A549 (cell line): Measurements from ENCODE around the gene TBC1D8. TPM values are rescaled to one million over a fixed set of nuclear protein-coding genes. Genes with fewer than 3 reads are reported as not detected.
"Not testable (repeated sequence)": the region's sequence is repeated elsewhere in the genome, so short reads cannot be mapped to it uniquely, and the experiment has no call there.

Source experiments
- ATAC-seq, 2 experiments: fragments of 200-7000 bp in 1 of 2; fragments of >200 bp in 1 of 2; cut with Nextera tagmentation in 1 of 2; cut with Tn5 transposase in 1 of 2; 3 replicates each; pipeline versions ENCODE4 v1.8.0 to v1.9.1; 2018 to 2020; ENCODE audit warnings: mild to moderate bottlenecking in 1 of 2, moderate library complexity in 1 of 2
- CTCF ChIA-PET: fragments of 300-600 bp; sonication (Branson Sonifier 250); formaldehyde crosslinking; extraction: SDS; loops from one replicate; lab custom pipeline; 2021; ENCODE audit warnings: antibody characterized with exemption, inconsistent platforms; lab: Yijun Ruan, JAX
- POLR2A ChIA-PET: fragments of 350-600 bp; formaldehyde crosslinking; extraction: SDS; loops from one replicate; lab custom pipeline; 2021; ENCODE audit warnings: antibody characterized with exemption, inconsistent platforms; lab: Yijun Ruan, JAX
- DNase-seq, 2 experiments: peaks; one replicate each; pipeline versions ENCODE4 v3.0.0 to v3.0.0-alpha.2; 2011 to 2016; ENCODE audit warnings: low read depth in 1 of 2, low spot score in 1 of 2
- FAIRE-seq: peaks from 2 replicates; lab custom pipeline; 2011; peaks lifted over from hg19 to GRCh38; lab: Jason Lieb, UNC
- H3K27ac ChIP-seq, 2 experiments: fragments of >200 bp; sonication (Bioruptor Twin); formaldehyde crosslinking; 3 replicates each; pipeline ENCODE4 v1.5.1; 2016 to 2017
- H3K4me1 ChIP-seq: fragments of >200 bp; sonication (Bioruptor Twin); formaldehyde crosslinking; 3 replicates; pipeline ENCODE4 v1.6.1; 2016
- H3K4me2 ChIP-seq: fragments of >200 bp; sonication (Bioruptor Twin); formaldehyde crosslinking; 3 replicates; pipeline ENCODE4 v1.6.1; 2016
- H3K4me3 ChIP-seq: fragments of >200 bp; sonication (Bioruptor Twin); formaldehyde crosslinking; 3 replicates; pipeline ENCODE4 v1.5.1; 2016
- H3K9me3 ChIP-seq: fragments of >200 bp; sonication (Bioruptor Twin); formaldehyde crosslinking; 3 replicates; pipeline ENCODE4 v1.6.1; 2016
- CBX2 ChIP-seq: fragments of 200-600 bp; sonication (generic); IDR thresholded peaks from 2 replicates; pipeline ENCODE4 v1.6.1; 2016; ENCODE audit warnings: low read depth, mild to moderate bottlenecking, borderline replicate concordance
- CBX8 ChIP-seq: fragments of 200-600 bp; sonication (generic); IDR thresholded peaks from 2 replicates; pipeline ENCODE4 v1.6.1; 2016
- CEBPB ChIP-seq, 2 experiments: fragments of >200 bp in 1 of 2; sonication (Bioruptor Twin) in 1 of 2; formaldehyde crosslinking in 1 of 2; IDR thresholded peaks; 2 replicates each; pipeline ENCODE4 v1.6.1; 2012 to 2016
- CHD4 ChIP-seq: fragments of 200-600 bp; sonication (generic); IDR thresholded peaks from 2 replicates; pipeline ENCODE4 v1.6.1; 2016; ENCODE audit warnings: antibody characterized with exemption, mild to moderate bottlenecking, borderline replicate concordance
- EHF ChIP-seq: fragments of 250-450 bp; sonication (Bioruptor Pico); IDR thresholded peaks from 2 replicates; pipeline ENCODE4 v1.5.0; 2020; ENCODE audit warnings: mild to moderate bottlenecking
- FOSL2 ChIP-seq, 2 experiments: fragments of 450-650 bp in 1 of 2; fragments of >200 bp in 1 of 2; sonication (Bioruptor Twin) in 1 of 2; formaldehyde crosslinking; IDR thresholded peaks; 2 replicates each; pipeline versions ENCODE4 v1.5.0 to v1.6.1; 2016 to 2020; ENCODE audit warnings: mild to moderate bottlenecking in 1 of 2, moderate library complexity in 1 of 2
- GATA3 ChIP-seq: IDR thresholded peaks from 2 replicates; pipeline ENCODE4 v1.6.1; 2012; ENCODE audit warnings: borderline replicate concordance
- HDAC2 ChIP-seq: fragments of 200-600 bp; sonication (generic); IDR thresholded peaks from 2 replicates; pipeline ENCODE4 v1.6.1; 2016
- HOXA7 ChIP-seq: fragments of 250-450 bp; sonication (Bioruptor Pico); IDR thresholded peaks from 2 replicates; pipeline ENCODE4 v1.5.0; 2020; ENCODE audit warnings: mild to moderate bottlenecking, moderate library complexity
- HOXB13 ChIP-seq: fragments of 250-450 bp; sonication (Bioruptor Pico); IDR thresholded peaks from 2 replicates; pipeline ENCODE4 v1.5.0; 2020; ENCODE audit warnings: low read depth, mild to moderate bottlenecking, moderate library complexity
- MAFK ChIP-seq: fragments of 450-650 bp; IDR thresholded peaks from 2 replicates; pipeline ENCODE4 v1.6.1; 2014; ENCODE audit not compliant: partially characterized antibody
- MAZ ChIP-seq: fragments of 150-350 bp; IDR thresholded peaks from 2 replicates; pipeline ENCODE4 v1.6.1; 2014; ENCODE audit warnings: antibody characterized with exemption, low read depth, low read length, borderline replicate concordance
- PHF8 ChIP-seq: fragments of 200-600 bp; sonication (generic); IDR thresholded peaks from 2 replicates; pipeline ENCODE4 v1.6.1; 2016; ENCODE audit warnings: low read depth, mild to moderate bottlenecking, antibody characterized with exemption, moderate library complexity, borderline replicate concordance
- POLR2AphosphoS2 ChIP-seq: conservative IDR thresholded peaks from 2 replicates; pipeline ENCODE4 v1.6.1; 2012; ENCODE audit warnings: low read length, improper control_type of control experiment, inconsistent platforms
- RCOR1 ChIP-seq: fragments of 150-350 bp; IDR thresholded peaks from 2 replicates; pipeline ENCODE4 v1.6.1; 2014; ENCODE audit warnings: antibody characterized with exemption, low read length, low read depth
- ZFP36 ChIP-seq: fragments of 450-650 bp; IDR thresholded peaks from 2 replicates; pipeline ENCODE4 v1.6.1; 2014; ENCODE audit warnings: borderline replicate concordance; ENCODE audit not compliant: partially characterized antibody
- ZSCAN20 ChIP-seq: fragments of 250-450 bp; sonication (Bioruptor Pico); IDR thresholded peaks from 2 replicates; pipeline ENCODE4 v1.8.0; 2022; ENCODE audit warnings: mild to moderate bottlenecking, moderate library complexity
- WGBS: methylation state at CpG from one replicate; pipeline ENCODE4 v1.1.6; 2017; ENCODE audit errors: missing lambda C conversion rate; 5-methylcytosine and 5-hydroxymethylcytosine counted together
- polyA plus RNA-seq, 4 experiments: library from polyadenylated mRNA; depleted of rRNA in 3 of 4; stranded (reverse); fragments of >200 nt; fragmentation: RNase III in 1 of 4; extraction: RNeasy Plus Mini Kit Qiagen cat#74134 plus additional on column Dnase treatment in 1 of 4; gene quantifications; 2 replicates in 3 of 4; 3 replicates in 1 of 4; pipeline ENCODE4 v1.2.3, GENCODE V29; 2011 to 2017
- TF ChIP-seq, protein P1 (sequence below): fragments of 250-450 bp; sonication (Bioruptor Pico); IDR thresholded peaks from 2 replicates; pipeline ENCODE4 v1.5.0; 2021; ENCODE audit warnings: mild to moderate bottlenecking, moderate library complexity, borderline replicate concordance
- TF ChIP-seq, protein P2 (sequence below): fragments of >200 bp; sonication (Bioruptor Twin); formaldehyde crosslinking; IDR thresholded peaks from 2 replicates; pipeline ENCODE4 v1.6.1; 2016
- TF ChIP-seq, protein P3 (sequence below): fragments of 450-650 bp; IDR thresholded peaks from 2 replicates; pipeline ENCODE4 v1.6.1; 2014; ENCODE audit warnings: antibody characterized with exemption

TBC1D8 gene
- polyA plus RNA-seq, 2 of the 4 experiments (the other 2 are of a cell fraction) = 35.3 to 107 TPM

DNA sequence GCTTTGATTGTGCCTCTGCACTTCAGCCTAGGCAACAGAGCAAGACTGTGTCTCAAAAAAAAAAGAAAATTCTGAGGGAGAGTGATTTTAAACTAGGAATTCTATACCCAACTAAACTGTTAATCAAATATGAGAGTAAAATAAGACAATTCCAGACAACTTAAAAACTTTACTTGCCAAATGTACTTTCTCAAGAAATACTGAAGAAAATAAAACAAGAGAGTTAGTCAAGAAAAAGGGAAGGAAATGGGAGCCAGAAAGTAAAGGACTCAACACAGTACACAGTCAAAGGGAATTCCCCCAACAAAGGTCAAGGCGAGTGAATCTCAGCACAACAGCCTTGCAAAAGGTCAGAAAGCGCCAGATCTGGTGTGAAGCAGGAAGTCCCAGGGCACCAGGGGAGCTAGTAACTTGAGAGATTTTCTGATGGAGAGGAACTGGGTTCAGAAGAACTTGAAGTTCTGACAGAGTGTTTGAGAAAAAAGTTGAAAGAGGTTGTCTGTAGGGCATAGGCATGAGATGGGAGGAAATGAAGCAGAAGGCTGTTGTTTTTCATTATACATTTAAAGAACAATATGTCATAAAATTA lies 22.6 kb upstream of the TBC1D8 start:
- Histone ChIP-seq H3K4me2 (no peak overlapping the region), H3K27ac (no peak overlapping the region), H3K9me3 (peaks cover 22% of the 10 kb centered on the region; the same call in 1 of the 3 replicates), H3K4me3 (no peak overlapping the region), H3K4me1 (peaks cover 20% of the 10 kb centered on the region)
- no peak for DNase-seq
- WGBS = 67% methylated on average over 2 of the region's 2 CpGs
- no peak for TF ChIP-seq CEBPB (IDR thresholded peaks at IDR 0.05)
- TF ChIP-seq, protein P1, sequence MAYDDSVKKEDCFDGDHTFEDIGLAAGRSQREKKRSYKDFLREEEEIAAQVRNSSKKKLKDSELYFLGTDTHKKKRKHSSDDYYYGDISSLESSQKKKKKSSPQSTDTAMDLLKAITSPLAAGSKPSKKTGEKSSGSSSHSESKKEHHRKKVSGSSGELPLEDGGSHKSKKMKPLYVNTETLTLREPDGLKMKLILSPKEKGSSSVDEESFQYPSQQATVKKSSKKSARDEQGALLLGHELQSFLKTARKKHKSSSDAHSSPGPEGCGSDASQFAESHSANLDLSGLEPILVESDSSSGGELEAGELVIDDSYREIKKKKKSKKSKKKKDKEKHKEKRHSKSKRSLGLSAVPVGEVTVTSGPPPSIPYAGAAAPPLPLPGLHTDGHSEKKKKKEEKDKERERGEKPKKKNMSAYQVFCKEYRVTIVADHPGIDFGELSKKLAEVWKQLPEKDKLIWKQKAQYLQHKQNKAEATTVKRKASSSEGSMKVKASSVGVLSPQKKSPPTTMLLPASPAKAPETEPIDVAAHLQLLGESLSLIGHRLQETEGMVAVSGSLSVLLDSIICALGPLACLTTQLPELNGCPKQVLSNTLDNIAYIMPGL (CRISPR knock-in tag) = no peak
- no peak for TF ChIP-seq POLR2AphosphoS2
- TF ChIP-seq CHD4 = no peak
- TF ChIP-seq CBX8 = no peak
- TF ChIP-seq, protein P2, sequence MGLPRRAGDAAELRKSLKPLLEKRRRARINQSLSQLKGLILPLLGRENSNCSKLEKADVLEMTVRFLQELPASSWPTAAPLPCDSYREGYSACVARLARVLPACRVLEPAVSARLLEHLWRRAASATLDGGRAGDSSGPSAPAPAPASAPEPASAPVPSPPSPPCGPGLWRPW = no peak
- TF ChIP-seq EHF (CRISPR knock-in tag) = no peak
- TF ChIP-seq ZFP36 = no peak
- no peak for TF ChIP-seq HOXB13 (CRISPR knock-in tag)
- TF ChIP-seq, protein P3, sequence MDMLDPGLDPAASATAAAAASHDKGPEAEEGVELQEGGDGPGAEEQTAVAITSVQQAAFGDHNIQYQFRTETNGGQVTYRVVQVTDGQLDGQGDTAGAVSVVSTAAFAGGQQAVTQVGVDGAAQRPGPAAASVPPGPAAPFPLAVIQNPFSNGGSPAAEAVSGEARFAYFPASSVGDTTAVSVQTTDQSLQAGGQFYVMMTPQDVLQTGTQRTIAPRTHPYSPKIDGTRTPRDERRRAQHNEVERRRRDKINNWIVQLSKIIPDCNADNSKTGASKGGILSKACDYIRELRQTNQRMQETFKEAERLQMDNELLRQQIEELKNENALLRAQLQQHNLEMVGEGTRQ = no peak
- no peak for TF ChIP-seq HDAC2
- TF ChIP-seq PHF8 = no peak
- TF ChIP-seq MAZ = no peak
- TF ChIP-seq GATA3 = no peak
- TF ChIP-seq RCOR1 = no peak
- no peak for TF ChIP-seq ZSCAN20 (CRISPR knock-in tag)
- ChIA-PET CTCF (interaction anchor here (1.0 to 1.3 kb wide), 2 partner anchors 8 to 17 kb away, joined by 3 read pairs; no protein-coding TSS in a partner anchor), POLR2A (no interaction called here)
- ATAC-seq = no peak
- no peak for FAIRE-seq

DNA sequence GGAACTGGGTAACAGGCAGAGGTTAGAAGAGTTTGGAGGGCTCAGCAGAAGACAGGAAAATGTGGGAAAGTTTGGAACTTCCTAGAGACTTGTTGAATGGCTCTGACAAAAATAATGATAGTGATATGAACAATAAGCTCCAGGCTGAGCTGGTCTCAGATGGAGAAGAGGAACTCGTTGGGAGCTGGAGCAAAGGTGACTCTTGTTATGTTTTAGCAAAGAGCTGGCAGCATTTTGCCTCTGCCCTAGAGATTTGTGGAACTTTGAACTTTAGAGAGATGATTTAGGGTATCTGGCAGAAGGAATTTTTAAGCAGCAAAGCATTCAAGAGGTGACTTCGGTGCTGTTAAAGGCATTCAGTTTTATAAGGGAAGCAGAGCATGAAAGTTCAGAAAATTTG lies 18.6 kb upstream of the TBC1D8 start:
- POLR2A ChIA-PET, H3K4me3 ChIP-seq, H3K27ac ChIP-seq, DNase-seq, H3K4me2 ChIP-seq, FAIRE-seq, ATAC-seq, H3K4me1 ChIP-seq: not testable (repeated sequence)
- peaks cover 22% of the 10 kb centered on the region; the same call in 1 of the 3 replicates for H3K9me3 ChIP-seq
- WGBS = 7% methylated on average over 2 of the region's 2 CpGs
- CTCF ChIA-PET = interaction anchor here (0.6 to 1.4 kb wide), 3 partner anchors 16 to 185 kb away, joined by 3 to 7 read pairs (median 5); no protein-coding TSS in a partner anchor

DNA sequence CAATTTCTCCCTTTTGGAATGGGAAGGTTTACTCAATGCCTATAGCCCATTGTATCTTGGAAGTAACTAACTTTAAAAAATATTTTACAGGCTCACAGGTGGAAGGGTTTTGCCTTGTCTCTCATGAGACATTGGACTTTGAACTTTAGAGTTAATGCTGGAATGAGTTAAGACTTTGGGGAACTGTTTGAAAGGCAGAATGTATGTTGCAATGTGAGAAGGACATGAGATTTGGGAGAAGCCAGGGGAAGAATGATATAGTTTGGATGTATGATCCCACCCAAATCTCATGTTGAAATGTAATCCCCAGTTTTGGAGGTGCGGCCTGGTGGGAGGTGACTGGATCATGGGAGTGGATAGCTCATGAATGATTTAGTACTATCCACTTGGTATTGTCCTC lies 17.5 kb upstream of the TBC1D8 start:
- CTCF ChIA-PET = interaction anchor here (0.6 to 1.9 kb wide), 2 partner anchors 14 to 16 kb away, joined by 3 to 6 read pairs; no protein-coding TSS in a partner anchor
- FAIRE-seq = no peak

DNA sequence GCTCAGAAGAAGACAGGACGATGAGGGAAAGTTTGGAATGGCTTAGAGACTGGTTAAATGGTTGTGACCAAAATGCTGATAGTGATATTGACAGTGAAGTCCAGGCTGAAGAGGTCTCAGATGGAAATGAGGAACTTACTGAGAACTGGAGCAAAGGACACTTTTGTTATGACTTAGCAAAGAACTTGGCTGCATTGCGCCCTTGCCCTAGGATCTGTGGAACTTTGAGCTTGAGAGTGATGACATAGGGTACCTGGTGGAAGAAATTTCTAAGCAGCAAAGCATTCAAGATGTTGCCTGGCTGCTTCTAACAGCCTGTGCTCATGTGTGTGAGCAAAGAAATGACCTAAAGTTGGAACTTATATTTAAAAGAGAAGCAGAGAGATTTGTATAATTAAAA lies 16.4 kb upstream of the TBC1D8 start:
- POLR2A ChIA-PET, H3K4me2 ChIP-seq, FAIRE-seq, H3K4me1 ChIP-seq, H3K4me3 ChIP-seq, H3K27ac ChIP-seq, ATAC-seq, DNase-seq: not testable (repeated sequence)
- 54% methylated on average over 2 of the region's 2 CpGs for WGBS
- CTCF ChIA-PET = interaction anchor here (0.6 to 1.9 kb wide), 2 partner anchors 15 to 50 kb away, joined by 3 to 6 read pairs; no protein-coding TSS in a partner anchor
- 0 out of 3 replicates have a peak, but pooled peaks cover 11% of the 10 kb centered on the region for H3K9me3 ChIP-seq

More for the DNA sequence above, 17.5 kb upstream of the TBC1D8 start:
- peaks cover 15% of the 10 kb centered on the region; the same call in 1 of the 3 replicates for H3K9me3 ChIP-seq
- no peak overlapping the region for H3K27ac ChIP-seq
- H3K4me1 ChIP-seq = no peaks in the 10 kb centered on the region
- ATAC-seq = no peak
- no peak for TF ChIP-seq HOXA7
- no peak for TF ChIP-seq FOSL2 (IDR thresholded peaks at IDR 0.05)
- no peak for TF ChIP-seq FOSL2 (CRISPR knock-in tag; IDR thresholded peaks at IDR 0.05)
- no peak for TF ChIP-seq CBX2
- no peak for TF ChIP-seq MAFK
- TF ChIP-seq, all 56 proteins: peak for 0
- no peak overlapping the region for H3K4me3 ChIP-seq
- POLR2A ChIA-PET = no interaction called here
- 96% methylated on average over 1 of the region's 1 CpG for WGBS
- no peak overlapping the region for H3K4me2 ChIP-seq
- no peak for DNase-seq
